Kidney (tissue), 14 donors: ENCODE results near the gene TAF3. TPM values are rescaled to one million over a fixed set of nuclear protein-coding genes. Genes with fewer than 3 reads are reported as not detected.
A peak's percentile ranks its signal among the peaks of the same experiment; 100 is the strongest.

Source experiments
- DNase-seq, 5 donors: peaks; one replicate each; pipeline ENCODE4 v3.0.0-alpha.2; 2013 to 2020
- FAIRE-seq: peaks from 2 replicates; lab custom pipeline; 2012; peaks lifted over from hg19 to GRCh38; lab: Jason Lieb, UNC
- H3K27ac ChIP-seq, 2 donors: one replicate each; pipeline ENCODE4 v1.7.0; 2013; ENCODE audit warnings: low read depth in 2 of 2, low read length in 2 of 2, inconsistent platforms in 1 of 2
- H3K27me3 ChIP-seq: one replicate; pipeline ENCODE4 v1.7.1; 2013; ENCODE audit warnings: low read length, inconsistent platforms; ENCODE audit not compliant: control insufficient read depth, insufficient read depth
- H3K36me3 ChIP-seq, 3 donors: one replicate each; pipeline versions ENCODE4 v1.7.0 to v1.7.1; 2013; ENCODE audit warnings: low read length in 3 of 3, control low read depth in 1 of 3, inconsistent platforms in 1 of 3; ENCODE audit not compliant: insufficient read depth in 3 of 3, control insufficient read depth in 2 of 3
- H3K4me1 ChIP-seq, 3 donors: one replicate each; pipeline versions ENCODE4 v1.7.0 to v1.7.1; 2013; ENCODE audit warnings: low read length in 3 of 3, inconsistent platforms in 1 of 3, low read depth in 1 of 3; ENCODE audit not compliant: control insufficient read depth in 2 of 3, insufficient read depth in 2 of 3
- H3K4me3 ChIP-seq, 3 donors: one replicate each; pipeline versions ENCODE4 v1.7.0 to v1.8.1; 2013; ENCODE audit warnings: low read length in 3 of 3, control low read depth in 1 of 3, inconsistent platforms in 1 of 3
- H3K9ac ChIP-seq, 3 donors: one replicate each; pipeline versions ENCODE4 v1.7.0 to v1.7.1; 2013; ENCODE audit warnings: low read length in 3 of 3, control low read depth in 1 of 3, inconsistent platforms in 1 of 3
- H3K9me3 ChIP-seq, 3 donors: one replicate each; pipeline versions ENCODE4 v1.7.0 to v1.7.1; 2013; ENCODE audit warnings: low read length in 3 of 3, control low read depth in 1 of 3, inconsistent platforms in 1 of 3; ENCODE audit not compliant: control insufficient read depth in 2 of 3, insufficient read depth in 1 of 3
- CTCF ChIP-seq: IDR thresholded peaks from 3 replicates; pipeline ENCODE4 v1.5.1; 2012; ENCODE audit warnings: mild to moderate bottlenecking, moderate library complexity, borderline replicate concordance; ENCODE audit not compliant: insufficient read depth; ENCODE audit errors: extremely low read depth
- intact Hi-C: fragments of 100-400 bp; cut with DNase I; formaldehyde crosslinking; loops from one replicate; pipeline ENCODE4 v1.11.1; 2022
- polyA plus RNA-seq: library from polyadenylated mRNA; stranded (reverse); fragments of 350-450 nt; fragmentation: Illumina TruSeq; extraction: RNeasy Lipid Tissue Mini Kit (QIAGEN cat#74804); gene quantifications from one replicate; pipeline ENCODE4 v1.2.3, GENCODE V29; 2014; ENCODE audit warnings: low read depth, low replicate concordance; ENCODE audit not compliant: insufficient read depth
- total RNA-seq: library from RNA; stranded (reverse); fragmentation: NEBNext Ultra II Directional; extraction: Animal tissue kit (Norgen Biotek cat#: 25700); gene quantifications from one replicate; pipeline ENCODE4 v1.2.1, GENCODE V29; 2021
- donor health status: control.
- donor health status: control.
- donor health status: control.
- donor health status: control.
- donor health status: control.
- donor health status: DM: yes; HTN: yes; CAD: no.
- donor health status: Normal renal cell carcinoma (clear cell type).

The TAF3 gene
- total and polyA plus RNA-seq, 2 donors from 2014 or later, result 4.0 to 8.7 TPM

DNA sequence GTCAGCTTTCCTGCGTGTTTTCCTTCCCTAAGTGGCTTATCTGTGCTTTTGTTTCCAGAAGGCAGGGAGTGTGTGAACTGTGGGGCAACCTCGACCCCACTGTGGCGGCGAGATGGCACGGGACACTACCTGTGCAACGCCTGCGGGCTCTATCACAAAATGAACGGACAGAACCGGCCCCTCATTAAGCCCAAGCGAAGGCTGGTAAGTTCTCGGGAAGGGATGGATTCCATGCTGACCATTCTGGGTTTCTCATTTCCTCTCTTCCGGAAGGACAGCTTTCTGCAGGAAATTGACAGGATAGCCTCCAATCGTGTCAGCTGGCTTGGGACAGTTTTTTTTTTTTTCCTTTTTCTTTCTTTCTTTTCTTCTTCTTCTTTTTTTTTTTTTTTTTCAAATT, 245.6 kb downstream of the TAF3 start:
- Histone ChIP-seq H3K27ac (no peak overlapping the region), H3K9ac (peak overlapping the region in 1 of 3 donors; percentile 23), H3K27me3 (peaks cover 15% of the 10 kb centered on the region), H3K36me3 (no peaks in the 10 kb centered on the region), H3K4me3 (peak overlapping the region in 1 of 3 donors; percentile 17), H3K4me1 (peaks cover 0 to 3% (median 0%) of the 10 kb centered on the region in 3 donors), H3K9me3 (no peaks in the 10 kb centered on the region)
- FAIRE-seq (no peak), DNase-seq (no peak)
- intact Hi-C loops, result no loop called here
- no peak for TF ChIP-seq CTCF

DNA sequence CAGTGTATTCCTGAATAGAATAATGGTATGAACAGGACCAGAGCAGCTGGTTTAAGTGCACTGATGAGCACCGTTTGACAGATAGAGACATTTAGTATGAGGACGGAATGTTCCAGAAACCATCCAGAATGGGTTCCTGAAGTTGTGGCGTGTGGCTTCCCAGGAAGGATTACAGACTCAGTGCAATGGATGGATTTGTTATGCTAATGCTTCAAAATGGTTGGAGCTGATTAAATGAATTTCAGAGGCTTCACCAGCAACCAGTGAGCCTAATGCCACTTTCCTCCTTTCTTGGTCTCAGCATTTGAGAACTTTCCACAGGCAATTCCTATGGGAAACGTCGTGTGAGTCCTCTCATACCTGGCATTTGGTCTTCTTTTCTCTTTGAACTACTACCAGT, 246.1 kb downstream of the TAF3 start:
- Histone ChIP-seq H3K27me3 (peaks cover 10% of the 10 kb centered on the region), H3K36me3 (peaks cover 0 to 2% (median 0%) of the 10 kb centered on the region in 3 donors), H3K27ac (peak overlapping the region in 1 of 2 donors; percentile 1), H3K9ac (no peak overlapping the region), H3K4me3 (no peak overlapping the region), H3K9me3 (no peaks in the 10 kb centered on the region), H3K4me1 (no peaks in the 10 kb centered on the region)
- DNase-seq, result no peak
- intact Hi-C loops, result no loop called here
- FAIRE-seq, result no peak
- TF ChIP-seq CTCF, result no peak

- Histone ChIP-seq H3K36me3 (peaks cover 0 to 3% (median 0%) of the 10 kb centered on the region in 3 donors), H3K9me3 (no peaks in the 10 kb centered on the region), H3K9ac (no peak overlapping the region), H3K4me1 (no peaks in the 10 kb centered on the region), H3K4me3 (no peak overlapping the region), H3K27ac (no peak overlapping the region), H3K27me3 (peaks cover 6% of the 10 kb centered on the region)
- TF ChIP-seq CTCF, result no peak
- intact Hi-C loops, result no loop called here
- FAIRE-seq (no peak), DNase-seq (peak in 1 of 5 donors; percentile 54)
These were observed 247.3 kb downstream of the TAF3 start for GRCh38 chr10:8065651-8066050.

- Histone ChIP-seq H3K36me3 (peaks cover 0 to 3% (median 0%) of the 10 kb centered on the region in 3 donors), H3K4me1 (no peaks in the 10 kb centered on the region), H3K27ac (no peak overlapping the region), H3K9ac (no peak overlapping the region), H3K4me3 (no peak overlapping the region), H3K27me3 (peaks cover 6% of the 10 kb centered on the region), H3K9me3 (no peaks in the 10 kb centered on the region)
- FAIRE-seq, result no peak
- intact Hi-C loops, result no loop called here
- DNase-seq, result no peak
- TF ChIP-seq CTCF, result no peak
These were observed 247.8 kb downstream of the TAF3 start for GRCh38 chr10:8066124-8066523.
